HG02759 (cell line): ENCODE measurements around the gene NGFR.
A peak's percentile ranks its signal among the peaks of the same experiment; 100 is the strongest.

ENCODE experiments used
- ATAC-seq: cut with Tn5 transposase; IDR thresholded peaks from one replicate; pipeline ENCODE4 v1.9.1; 2021; ENCODE audit warnings: mild to moderate bottlenecking, moderate library complexity; ENCODE audit not compliant: unreplicated experiment

Gene NGFR

GRCh38 chr17:49494986-49495841 lies at the start of gene NGFR:
TSS of gene NGFR (plus strand) at chr17:49495293. CDS start at chr17:49495418, 125 bp downstream.
- peak; percentile 63 for ATAC-seq

DNA sequence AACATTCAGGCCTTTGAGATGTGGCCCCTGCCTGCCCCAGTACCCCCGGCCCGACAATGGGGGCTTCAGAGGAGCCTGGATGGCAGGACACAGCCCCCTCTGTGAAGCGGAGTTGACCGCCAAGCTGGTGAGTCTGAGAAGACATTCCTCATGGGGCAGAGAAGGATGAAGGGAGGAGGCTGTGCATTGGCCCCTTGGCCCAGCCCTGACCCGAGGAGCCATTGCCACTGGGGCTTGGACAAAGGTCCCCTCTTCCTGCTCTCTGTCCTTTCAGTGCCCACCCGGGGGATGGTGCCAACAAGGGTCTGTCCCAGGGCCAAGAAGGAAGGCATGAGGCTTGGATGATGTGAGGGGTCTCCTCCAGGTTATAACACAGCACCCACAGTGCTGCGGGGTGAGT lies 49.5 kb upstream of the NGFR start:
- no peak for ATAC-seq

DNA sequence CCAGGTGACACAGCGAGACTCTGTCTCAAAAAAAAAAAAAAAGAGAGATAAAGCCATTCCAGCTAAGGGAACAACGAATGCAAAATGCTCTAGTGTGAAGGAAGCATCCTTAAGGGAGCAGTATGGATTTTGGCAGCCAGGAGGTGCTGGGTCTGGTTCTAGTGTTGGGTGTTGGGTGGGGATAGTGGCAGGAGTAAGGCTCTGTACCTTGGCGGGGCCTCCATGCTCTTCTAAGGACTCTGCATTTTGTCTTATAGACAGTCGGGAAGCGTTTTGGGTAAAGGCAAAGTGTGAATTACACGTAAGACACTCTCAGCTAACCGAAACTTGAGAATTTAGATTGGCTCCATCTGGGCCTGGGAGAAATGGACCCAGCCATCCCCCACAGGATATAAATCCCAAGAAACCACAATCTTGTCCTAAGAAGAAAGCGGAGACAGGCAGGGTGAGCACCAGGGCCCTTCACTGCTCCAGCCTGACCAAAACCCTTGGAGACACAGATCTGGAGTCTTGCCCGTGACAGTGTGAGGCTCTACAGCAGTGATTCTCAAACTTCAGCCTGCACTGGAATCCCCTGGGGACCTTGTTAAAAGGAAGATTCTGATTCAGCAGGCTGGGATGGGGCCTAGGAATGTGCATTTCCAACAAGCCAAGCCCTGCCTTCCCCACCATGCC lies 47.3 kb upstream of the NGFR start:
- ATAC-seq: no peak

DNA sequence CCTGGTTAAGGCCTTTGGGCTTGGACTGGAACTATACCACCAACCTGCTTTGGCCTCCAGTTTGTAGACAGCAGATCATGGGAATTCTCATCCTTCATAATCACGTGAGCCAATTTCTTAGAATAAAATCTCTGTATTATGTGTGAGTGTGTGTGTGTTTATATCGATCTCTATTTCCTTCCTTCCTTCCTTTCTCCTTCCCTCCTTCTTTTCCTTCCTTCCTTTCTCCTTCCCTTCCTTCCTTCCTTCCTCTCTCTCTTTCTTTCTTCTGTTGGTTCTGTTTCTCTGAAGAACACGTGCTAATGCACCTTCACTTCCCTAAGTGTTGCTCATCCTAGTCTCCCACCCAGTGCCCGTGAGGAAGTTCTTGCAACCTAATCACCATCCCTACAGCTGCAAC lies 44.9 kb upstream of the NGFR start:
- ATAC-seq: no peak

DNA sequence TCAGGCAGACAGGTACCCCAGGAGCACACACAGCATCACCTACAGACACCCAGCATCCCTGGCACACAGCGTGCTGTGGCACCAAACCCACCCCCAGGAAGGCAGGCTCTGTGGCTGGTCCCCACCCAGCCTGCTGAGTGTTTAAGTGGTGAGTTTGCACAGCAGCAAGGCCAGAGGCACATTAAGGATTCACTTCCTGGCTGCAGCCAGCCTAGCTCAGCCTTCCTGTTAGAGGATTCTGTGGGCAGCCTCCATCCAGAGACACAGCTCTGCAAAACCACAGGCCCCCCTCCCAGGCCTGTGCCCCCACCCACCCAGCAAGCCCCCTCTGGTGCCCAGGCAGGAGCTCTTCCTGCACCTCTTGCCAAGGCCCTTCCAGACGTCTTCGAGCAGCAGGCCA lies 44.4 kb upstream of the NGFR start:
- ATAC-seq: no peak

DNA sequence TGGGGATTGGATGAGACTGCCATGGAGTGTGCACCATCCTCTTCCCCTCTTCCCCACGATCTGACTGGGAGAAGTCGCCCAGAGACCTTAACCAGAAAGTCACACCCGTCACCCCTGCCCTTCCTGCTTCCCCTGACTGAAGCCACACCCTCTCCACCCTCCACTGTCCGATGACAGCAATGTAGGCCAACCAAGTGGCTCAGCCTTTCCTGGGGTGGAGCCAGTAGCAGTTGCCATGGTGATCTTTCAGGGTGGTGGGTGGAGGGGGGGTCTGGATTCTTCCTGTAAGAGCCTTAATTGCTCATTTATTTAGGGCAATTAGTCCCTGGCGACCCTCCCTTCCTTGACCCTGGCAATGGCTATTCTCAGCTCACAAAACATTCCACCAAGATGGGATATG lies 42.9 kb upstream of the NGFR start:
- no peak for ATAC-seq

GRCh38 chr17:49452661-49453060 lies 42.4 kb upstream of the NGFR start:
- no peak for ATAC-seq

- ATAC-seq: no peak
These were observed 41.0 kb upstream of the NGFR start for GRCh38 chr17:49454050-49454449.

DNA sequence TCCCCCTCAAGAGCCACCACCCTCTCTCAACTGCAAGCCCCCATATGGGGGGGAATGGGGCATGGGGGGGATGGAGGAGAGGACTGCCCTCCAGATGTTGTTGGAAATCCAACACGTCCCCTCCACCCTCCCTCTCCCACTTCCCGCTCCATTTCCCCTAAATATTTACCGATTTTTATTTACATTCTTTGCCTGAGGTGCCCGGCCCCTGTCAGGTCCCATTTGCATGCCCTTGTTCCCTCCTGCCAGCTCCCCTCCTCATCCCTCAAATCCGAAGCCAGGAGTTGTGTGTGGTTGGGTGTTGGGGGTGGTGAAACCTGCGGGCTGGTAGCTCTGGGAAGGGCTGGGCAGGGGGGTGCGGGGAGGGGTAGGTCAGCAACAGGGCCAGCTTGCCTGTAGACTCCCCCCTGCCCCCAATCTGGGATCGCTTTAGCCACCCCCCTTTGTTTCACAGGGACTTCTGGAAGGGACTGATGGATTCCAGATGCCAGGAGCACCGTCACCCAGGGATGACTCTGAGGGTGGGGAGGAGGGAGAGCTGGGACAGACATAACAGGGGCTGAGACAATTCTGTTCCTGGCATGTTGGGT lies 39.7 kb upstream of the NGFR start:
- ATAC-seq: no peak

- no peak for ATAC-seq
These were observed 38.7 kb upstream of the NGFR start for GRCh38 chr17:49456183-49456965.

DNA sequence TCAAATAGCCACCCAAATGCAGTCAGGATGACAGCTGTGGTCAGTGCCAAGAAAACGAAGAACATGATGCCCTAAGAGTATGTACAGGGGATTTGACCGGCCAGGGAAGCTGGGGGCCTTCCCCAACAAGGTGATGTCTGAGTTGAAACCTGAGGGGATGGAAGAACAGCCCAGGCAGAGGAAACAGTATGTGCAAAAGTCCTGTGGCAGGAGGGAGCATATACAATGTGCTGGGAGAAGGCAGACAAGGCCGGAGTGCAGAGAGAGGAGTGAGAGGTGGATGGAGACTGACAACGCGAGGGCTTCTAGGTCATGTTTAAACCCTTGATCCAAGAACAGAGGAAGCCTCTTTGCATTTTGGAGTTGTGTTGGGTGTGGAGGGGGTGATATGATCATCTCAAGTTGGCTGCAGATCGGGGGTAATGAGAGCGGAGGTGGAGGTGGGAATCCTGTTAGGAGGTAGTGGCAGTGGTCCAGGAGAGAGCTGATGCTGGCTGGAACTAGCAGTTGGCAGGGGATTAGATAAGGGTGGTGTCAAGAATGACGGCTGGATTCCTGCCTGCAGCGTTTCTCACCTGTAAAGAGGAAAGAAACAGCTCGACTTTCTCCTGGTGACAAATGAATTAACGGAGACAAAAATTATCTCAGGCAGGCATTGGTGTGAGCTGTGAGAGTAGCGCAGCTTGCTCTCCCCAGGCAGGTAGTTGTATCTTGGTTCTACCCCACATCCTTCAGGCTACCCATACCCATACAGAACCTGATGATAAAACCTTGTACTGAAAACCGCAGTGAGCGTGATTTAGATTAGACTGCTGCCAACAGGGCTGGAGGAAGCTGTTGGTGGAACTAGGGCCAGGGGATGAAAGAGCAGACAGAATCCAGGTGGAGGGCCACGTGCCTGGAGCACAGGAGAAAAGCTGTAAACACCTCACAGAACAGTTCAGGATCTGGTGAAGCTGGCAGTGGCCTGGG lies 37.2 kb upstream of the NGFR start:
- no peak for ATAC-seq

- no peak for ATAC-seq
These were observed 35.6 kb upstream of the NGFR start for GRCh38 chr17:49459401-49459984.

DNA sequence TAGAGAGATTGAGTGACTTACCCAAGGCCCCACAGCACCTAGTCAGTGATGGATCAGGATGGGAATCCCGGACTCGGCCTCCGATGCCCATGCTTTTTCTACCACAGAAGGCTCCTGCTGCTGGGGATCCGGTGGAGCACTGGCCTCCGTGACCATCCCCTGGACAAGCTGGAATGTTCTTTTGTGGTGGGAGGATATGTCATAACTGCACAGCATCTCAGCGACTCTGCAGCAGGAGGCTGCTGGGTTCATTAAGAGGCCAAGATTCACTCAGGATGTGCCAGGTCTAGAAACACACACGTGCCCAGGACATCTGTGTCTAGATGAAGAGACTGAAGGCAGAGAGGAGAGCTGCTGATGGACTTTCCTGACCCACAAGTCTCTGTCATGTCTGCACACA lies 34.7 kb upstream of the NGFR start:
- no peak for ATAC-seq

DNA sequence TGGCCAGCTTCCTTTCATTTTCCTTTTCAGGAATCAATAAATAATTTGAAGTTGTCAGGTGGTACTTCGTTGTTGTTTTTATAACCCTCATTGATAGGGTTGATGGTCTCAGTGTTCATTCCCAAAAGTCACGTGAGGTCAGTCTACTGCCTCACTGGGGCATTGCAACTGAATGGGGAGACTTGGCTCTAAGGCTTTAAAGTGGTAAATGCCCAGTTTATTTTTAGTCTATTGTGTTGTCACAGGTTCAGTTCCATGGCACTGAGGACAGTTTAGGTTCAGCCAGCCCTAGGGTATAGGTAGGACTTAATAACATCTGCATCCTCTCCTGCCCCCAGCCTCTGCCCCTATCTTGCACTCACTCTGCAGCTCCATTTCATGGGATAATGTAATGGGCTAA lies 33.5 kb upstream of the NGFR start:
- no peak for ATAC-seq

- ATAC-seq: no peak
These were observed 31.0 kb upstream of the NGFR start for GRCh38 chr17:49464049-49464448.

- ATAC-seq: no peak
These were observed 29.7 kb upstream of the NGFR start for GRCh38 chr17:49465331-49465903.

DNA sequence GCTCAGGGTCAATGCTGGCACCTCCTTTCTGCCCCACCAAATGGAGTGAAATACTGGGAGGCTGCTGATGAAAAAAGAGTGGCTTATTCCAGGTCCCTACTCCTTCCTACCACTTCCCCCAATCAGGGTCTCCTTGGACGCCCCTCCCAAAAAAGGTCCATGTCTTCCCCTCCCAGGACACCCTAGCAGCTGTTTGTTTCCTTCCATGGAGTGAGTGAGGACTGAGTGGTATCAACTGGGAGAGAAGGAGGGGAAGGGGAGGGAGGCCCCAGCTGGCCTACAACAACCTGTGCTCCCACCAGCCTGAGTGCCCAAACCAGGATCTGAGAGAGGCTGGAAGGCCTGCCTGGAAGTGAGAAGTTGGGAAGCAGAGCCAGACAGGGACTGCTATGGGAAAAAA lies 28.7 kb upstream of the NGFR start:
- no peak for ATAC-seq

DNA sequence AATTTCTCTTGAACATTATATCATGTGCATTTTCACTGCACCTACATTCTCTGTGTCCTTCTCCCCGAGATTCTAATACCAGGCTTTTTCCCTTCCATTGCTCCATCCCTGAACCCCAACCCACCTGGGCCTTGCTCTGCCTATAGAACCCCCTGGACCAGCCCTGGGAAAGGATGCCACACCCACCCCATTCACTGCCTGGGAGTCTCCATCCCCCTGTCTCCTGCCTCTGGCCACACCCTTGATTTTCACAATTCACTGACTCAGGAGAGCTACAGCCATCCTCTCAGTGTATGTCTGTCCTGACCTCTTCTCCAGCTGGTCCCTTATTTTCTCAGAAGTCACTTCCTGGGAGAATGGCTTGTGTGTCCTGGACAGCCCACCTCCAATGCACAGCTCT lies 27.9 kb upstream of the NGFR start:
- no peak for ATAC-seq

- no peak for ATAC-seq
These were observed 26.2 kb upstream of the NGFR start for GRCh38 chr17:49468811-49469385.
